NCI-H1694 treated with DMSO at 0.1 percent for 48 hours (cell line): ENCODE results near the gene LIPA.
"Not testable (repeated sequence)": the region's sequence is repeated elsewhere in the genome, so short reads cannot be mapped to it uniquely, and the experiment has no call there.

ENCODE experiments used
- DNase-seq: peaks from one replicate; lab custom pipeline; 2025; lab: John Stamatoyannopoulos, UW

LIPA gene

GRCh38 chr10:89207181-89207800 is 44.3 kb downstream of the LIPA start, which contains the start of gene CH25H:
CH25H (minus strand) TSS chr10:89207317; CDS start chr10:89207292, 25 bp downstream.
- DNase-seq = peak; percentile 10

GRCh38 chr10:89206402-89207180 is 45.0 kb downstream of the LIPA start:
- DNase-seq = peak; percentile 22

- no peak for DNase-seq
These were observed 46.9 kb downstream of the LIPA start for GRCh38 chr10:89204621-89205185.

- no peak for DNase-seq
These were observed 48.3 kb downstream of the LIPA start for GRCh38 chr10:89203237-89203636.

GRCh38 chr10:89202033-89202425 is 49.5 kb downstream of the LIPA start:
- no peak for DNase-seq

GRCh38 chr10:89201345-89202032 is 50.1 kb downstream of the LIPA start:
- DNase-seq = no peak

GRCh38 chr10:89197473-89197872 is 54.1 kb downstream of the LIPA start:
- no peak for DNase-seq

GRCh38 chr10:89191301-89191700 is 60.3 kb downstream of the LIPA start:
- not testable (repeated sequence) for DNase-seq

GRCh38 chr10:89189211-89189734 is 62.3 kb downstream of the LIPA start:
- DNase-seq = no peak

GRCh38 chr10:89185658-89186057 is 65.9 kb downstream of the LIPA start:
- no peak for DNase-seq

- no peak for DNase-seq
These were observed 66.9 kb downstream of the LIPA start for GRCh38 chr10:89184638-89185037.

GRCh38 chr10:89183571-89183970 is 68.0 kb downstream of the LIPA start:
- DNase-seq = no peak

GRCh38 chr10:89182894-89183293 is 68.7 kb downstream of the LIPA start:
- DNase-seq = no peak

- DNase-seq = no peak
These were observed 75.8 kb downstream of the LIPA start for GRCh38 chr10:89175816-89176215.

GRCh38 chr10:89173075-89173474 is 78.5 kb downstream of the LIPA start:
- DNase-seq = no peak

GRCh38 chr10:89171996-89172395 is 79.6 kb downstream of the LIPA start:
- DNase-seq = no peak

- DNase-seq = no peak
These were observed 80.2 kb downstream of the LIPA start for GRCh38 chr10:89171263-89171872.

- DNase-seq = not testable (repeated sequence)
These were observed 83.1 kb downstream of the LIPA start for GRCh38 chr10:89168354-89168900.

- no peak for DNase-seq
These were observed 83.7 kb downstream of the LIPA start for GRCh38 chr10:89167915-89168314.

GRCh38 chr10:89165923-89166322 is 85.7 kb downstream of the LIPA start:
- DNase-seq = no peak

GRCh38 chr10:89164920-89165319 is 86.7 kb downstream of the LIPA start:
- DNase-seq = no peak

- DNase-seq = no peak
These were observed 87.5 kb downstream of the LIPA start for GRCh38 chr10:89164080-89164479.
